GM12874 (cell line): ENCODE results near the gene LAMB3.

Source experiments
- CTCF ChIP-seq: IDR thresholded peaks from 2 replicates; pipeline ENCODE4 v1.5.1; 2011; ENCODE audit warnings: low read depth, mild to moderate bottlenecking, control low read depth, low read length, moderate library complexity; ENCODE audit not compliant: insufficient read depth

The LAMB3 gene

DNA sequence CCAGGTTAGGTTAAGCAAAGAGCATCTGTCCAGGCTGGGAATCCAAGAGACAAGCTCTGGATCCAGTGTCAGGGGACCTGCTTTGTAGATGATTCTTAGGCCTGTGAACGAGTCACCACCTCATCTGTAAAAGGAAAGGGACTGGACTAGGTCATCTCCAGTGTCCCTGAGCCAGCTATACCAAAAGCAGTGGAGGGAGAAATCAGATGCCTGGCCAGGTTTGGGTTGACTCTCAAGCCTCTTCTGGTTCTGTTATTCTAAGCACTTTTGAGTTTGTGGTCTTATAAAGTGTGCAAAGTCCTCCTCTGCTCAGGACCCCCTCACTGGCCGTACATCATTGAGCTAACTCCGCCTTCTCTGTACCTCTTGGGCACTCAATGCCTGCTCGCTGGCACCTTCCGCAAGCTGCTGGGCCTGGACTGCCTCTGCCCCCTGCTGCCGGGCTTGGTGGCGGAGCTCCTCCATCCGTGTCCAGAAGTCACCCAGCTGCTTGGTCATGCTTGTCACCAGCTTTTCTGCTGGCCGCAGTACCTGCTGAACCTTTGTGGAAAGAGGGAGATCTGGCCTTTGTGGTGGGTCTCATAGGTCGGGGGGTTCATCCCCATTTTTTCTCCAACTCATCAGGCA lies 35.1 kb downstream of the LAMB3 start:
- no peak for TF ChIP-seq CTCF

DNA sequence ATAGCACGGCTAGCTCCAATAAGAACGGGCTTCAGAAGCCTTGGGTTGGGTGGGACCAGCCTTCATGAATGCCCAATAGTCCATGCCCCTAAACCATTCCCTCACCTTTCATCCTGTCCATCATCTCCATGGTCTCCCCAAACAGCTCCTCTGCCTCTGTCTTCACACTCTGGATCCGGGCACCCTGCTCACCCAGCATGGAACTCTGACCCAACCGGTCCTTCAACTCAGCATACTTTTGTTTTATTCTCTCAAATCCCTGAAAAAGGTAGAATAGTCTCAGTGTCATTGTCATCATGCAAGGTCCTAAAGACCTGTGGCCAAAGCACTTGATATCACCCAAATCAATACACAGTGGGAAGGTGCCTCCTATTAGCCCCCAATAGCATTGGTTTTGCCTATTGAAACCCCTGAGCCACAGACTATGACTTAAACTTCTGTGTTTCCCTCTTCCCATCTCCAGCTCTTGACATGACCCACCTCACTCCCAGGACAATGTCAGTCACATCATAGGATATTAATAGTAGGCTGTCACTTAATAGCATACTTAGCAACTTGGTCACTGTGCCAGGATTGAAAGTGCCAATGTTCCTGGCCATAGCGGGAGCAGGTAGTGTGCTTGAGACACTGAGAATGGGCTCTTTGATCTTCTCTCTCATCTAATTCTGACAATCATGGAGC lies 35.7 kb downstream of the LAMB3 start:
- no peak for TF ChIP-seq CTCF

DNA sequence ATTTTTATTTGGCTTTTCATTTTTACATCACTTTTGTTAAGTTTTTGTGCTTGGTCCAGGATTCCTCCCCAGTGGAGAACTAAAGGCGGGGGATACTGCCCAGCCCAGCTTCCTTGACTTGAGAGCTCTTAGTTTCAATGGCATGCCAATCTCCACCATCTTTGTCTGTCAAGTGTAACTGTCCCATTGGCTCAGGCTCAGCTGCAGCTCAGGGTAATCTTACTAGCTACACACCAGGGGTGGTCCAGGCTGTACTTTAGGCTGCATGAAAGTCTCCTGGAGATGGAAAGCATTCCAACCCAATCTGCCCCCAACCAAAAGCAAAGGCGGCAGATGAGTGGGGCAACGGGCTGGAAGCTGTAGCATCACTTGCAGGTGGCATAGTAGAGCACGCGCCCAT lies 37.3 kb downstream of the LAMB3 start:
- TF ChIP-seq CTCF: no peak

- no peak for TF ChIP-seq CTCF
Measured at GRCh38 chr1:209614151-209614420, 38.1 kb downstream of the LAMB3 start.

GRCh38 chr1:209613400-209614150 lies 38.6 kb downstream of the LAMB3 start:
- no peak for TF ChIP-seq CTCF

DNA sequence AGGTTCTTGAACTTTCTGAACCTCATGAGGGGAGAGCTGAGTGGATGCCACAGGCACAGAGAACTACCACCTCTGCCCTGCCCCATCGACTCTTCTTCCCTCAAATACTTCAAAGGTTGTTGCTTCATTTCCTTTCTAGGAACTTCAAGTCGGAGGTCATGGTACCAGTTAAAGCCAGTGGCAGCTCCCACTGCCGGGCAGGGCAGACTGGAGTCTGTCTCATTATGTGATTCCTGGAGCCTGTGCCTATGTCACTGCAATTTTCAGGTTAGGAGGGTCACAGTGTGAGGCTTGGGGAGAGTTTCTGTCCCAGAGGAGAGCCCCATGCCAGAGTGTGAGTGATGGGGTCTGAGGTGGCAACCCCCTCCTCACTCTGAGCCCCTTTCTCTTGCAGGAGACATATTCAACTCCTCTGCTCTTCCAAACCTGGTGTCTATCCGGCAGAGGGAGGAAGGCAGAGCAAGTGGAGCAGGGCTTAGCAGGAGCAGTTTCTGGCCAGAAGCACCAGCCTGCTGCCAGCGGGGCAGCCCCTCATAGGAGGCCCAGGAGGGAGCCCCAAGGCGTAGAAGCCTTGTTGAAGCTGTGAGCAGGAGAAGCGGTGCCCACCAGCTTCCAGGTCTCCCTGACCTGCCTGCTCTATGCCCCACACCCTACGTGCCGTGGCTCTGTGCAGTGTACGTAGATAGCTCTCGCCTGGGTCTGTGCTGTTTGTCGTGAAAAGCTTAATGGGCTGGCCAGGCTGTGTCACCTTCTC lies 39.4 kb downstream of the LAMB3 start:
- TF ChIP-seq CTCF: no peak
